Thyroid gland (tissue), 4 donors: ENCODE data around the gene TCEAL7. TPM values are rescaled to one million over a fixed set of nuclear protein-coding genes. Genes with fewer than 3 reads are reported as not detected.

Experiments
- DNase-seq, 2 donors: peaks; one replicate each; pipeline ENCODE4 v3.0.0-alpha.2; 2019
- H3K27ac ChIP-seq, 3 donors: fragments of 200-600 bp; sonication (generic); 1 replicate in 2 of 3; 2 replicates in 1 of 3; pipeline ENCODE4 v1.5.1; 2016 to 2019; ENCODE audit warnings: mild to moderate bottlenecking in 1 of 3, moderate library complexity in 1 of 3
- H3K27me3 ChIP-seq: fragments of 200-600 bp; sonication (generic); one replicate; pipeline ENCODE4 v1.5.1; 2019
- H3K36me3 ChIP-seq, 2 donors: fragments of 200-600 bp; sonication (generic); one replicate each; pipeline ENCODE4 v1.5.1; 2016 to 2019
- H3K4me1 ChIP-seq, 2 donors: fragments of 200-600 bp; sonication (generic); one replicate each; pipeline ENCODE4 v1.5.1; 2017 to 2019
- H3K4me3 ChIP-seq, 3 donors: fragments of 200-600 bp; sonication (generic); replicated peaks in 1 of 3; 1 replicate in 2 of 3; 2 replicates in 1 of 3; pipeline ENCODE4 v1.5.1; 2016; ENCODE audit warnings: mild to moderate bottlenecking in 1 of 3
- H3K9me3 ChIP-seq: fragments of 200-600 bp; sonication (generic); one replicate; pipeline ENCODE4 v1.5.1; 2017
- CTCF ChIP-seq, 6 experiments: fragments of 200-600 bp in 3 of 6; fragments of 450-650 bp in 3 of 6; sonication (generic) in 3 of 6; IDR thresholded peaks; one replicate each; pipeline ENCODE4 v1.5.1; 2016 to 2019; ENCODE audit warnings: antibody characterized with exemption in 6 of 6, mild to moderate bottlenecking in 2 of 6, inconsistent platforms in 1 of 6, moderate library complexity in 1 of 6
- POLR2A ChIP-seq, 2 donors: fragments of 450-650 bp; IDR thresholded peaks; one replicate each; pipeline ENCODE4 v1.6.1; 2017; ENCODE audit warnings: antibody characterized with exemption in 2 of 2, mild to moderate bottlenecking in 2 of 2, moderate library complexity in 1 of 2
- WGBS, 2 donors: methylation state at CpG; one replicate each; pipeline ENCODE4 v1.1.5; 2017; 5-methylcytosine and 5-hydroxymethylcytosine counted together
- intact Hi-C: fragments of 100-400 bp; cut with DNase I; formaldehyde crosslinking; loops from one replicate; pipeline ENCODE4 v1.15.1; 2023
- total RNA-seq, 4 donors: library from RNA; depleted of rRNA; stranded (reverse); fragments of >200 nt; gene quantifications; one replicate each; pipeline ENCODE4 v1.2.3, GENCODE V29; 2016

Gene TCEAL7
- total RNA-seq, 4 donors from 2014 or later, result 2.3 to 6.6 (median 4.1) TPM

- 92 to 100% methylated on average over 2 of the region's 2 CpGs for WGBS, 2 donors
- peak overlapping the region; percentile 50 to 81 (median 64) for H3K27ac ChIP-seq
- H3K9me3 ChIP-seq, result no peaks in the 10 kb centered on the region
- no peaks in the 10 kb centered on the region for H3K27me3 ChIP-seq
- H3K4me1 ChIP-seq, result peaks cover 0 to 11% of the 10 kb centered on the region in 2 donors
- intact Hi-C loops, result no loop called here
- H3K4me3 ChIP-seq, result no peak overlapping the region
- no peaks in the 10 kb centered on the region for H3K36me3 ChIP-seq
- no peak for DNase-seq
- no peak for TF ChIP-seq CTCF (IDR thresholded peaks at IDR 0.05)
- no peak for TF ChIP-seq POLR2A (IDR thresholded peaks at IDR 0.05)
These were observed 33.0 kb downstream of the TCEAL7 start for GRCh38 chrX:103363046-103363445.

GRCh38 chrX:103367502-103367901, 37.5 kb downstream of the TCEAL7 start:
- no peaks in the 10 kb centered on the region for H3K36me3 ChIP-seq
- no peaks in the 10 kb centered on the region for H3K9me3 ChIP-seq
- WGBS, 2 donors, result no CpG with 5 or more reads among the region's 1 CpG
- intact Hi-C loops, result no loop called here
- no peaks in the 10 kb centered on the region for H3K27me3 ChIP-seq
- no peak overlapping the region for H3K4me3 ChIP-seq
- H3K27ac ChIP-seq, result no peak overlapping the region
- no peak for DNase-seq
- TF ChIP-seq CTCF (IDR thresholded peaks at IDR 0.05), result no peak
- TF ChIP-seq POLR2A (IDR thresholded peaks at IDR 0.05), result no peak
- peaks cover 0 to 7% of the 10 kb centered on the region in 2 donors for H3K4me1 ChIP-seq

GRCh38 chrX:103369479-103369878, 39.4 kb downstream of the TCEAL7 start:
- no peak for DNase-seq
- TF ChIP-seq CTCF (IDR thresholded peaks at IDR 0.05) (no peak), POLR2A (IDR thresholded peaks at IDR 0.05) (no peak)
- Histone ChIP-seq H3K4me1 (no peaks in the 10 kb centered on the region), H3K27me3 (no peaks in the 10 kb centered on the region), H3K36me3 (no peaks in the 10 kb centered on the region), H3K27ac (no peak overlapping the region), H3K4me3 (no peak overlapping the region), H3K9me3 (no peaks in the 10 kb centered on the region)
- intact Hi-C loops, result no loop called here

- no peaks in the 10 kb centered on the region for H3K36me3 ChIP-seq
- H3K27me3 ChIP-seq, result no peaks in the 10 kb centered on the region
- TF ChIP-seq POLR2A (IDR thresholded peaks at IDR 0.05), result no peak
- no peak for TF ChIP-seq CTCF (IDR thresholded peaks at IDR 0.05)
- no peaks in the 10 kb centered on the region for H3K4me1 ChIP-seq
- H3K27ac ChIP-seq, result no peak overlapping the region
- DNase-seq, result no peak
- intact Hi-C loops, result no loop called here
- H3K9me3 ChIP-seq, result no peaks in the 10 kb centered on the region
- H3K4me3 ChIP-seq, result no peak overlapping the region
- 81 to 88% methylated on average over 2 of the region's 2 CpGs for WGBS, 2 donors
These were observed 42.8 kb downstream of the TCEAL7 start for GRCh38 chrX:103372886-103373285.

GRCh38 chrX:103373581-103373980, 43.5 kb downstream of the TCEAL7 start:
- Histone ChIP-seq H3K27me3 (no peaks in the 10 kb centered on the region), H3K4me1 (no peaks in the 10 kb centered on the region), H3K36me3 (no peaks in the 10 kb centered on the region), H3K27ac (no peak overlapping the region), H3K9me3 (no peaks in the 10 kb centered on the region), H3K4me3 (no peak overlapping the region)
- no peak for TF ChIP-seq POLR2A (IDR thresholded peaks at IDR 0.05)
- no peak for TF ChIP-seq CTCF (IDR thresholded peaks at IDR 0.05)
- no peak for DNase-seq
- 90 to 98% methylated on average over 3 of the region's 3 CpGs for WGBS, 2 donors
- intact Hi-C loops, result no loop called here
